ENCODE data around the gene RILPL2.
"Not testable (repeated sequence)": the region's sequence is repeated elsewhere in the genome, so short reads cannot be mapped to it uniquely, and the experiment has no call there.

RILPL2 gene

DNA sequence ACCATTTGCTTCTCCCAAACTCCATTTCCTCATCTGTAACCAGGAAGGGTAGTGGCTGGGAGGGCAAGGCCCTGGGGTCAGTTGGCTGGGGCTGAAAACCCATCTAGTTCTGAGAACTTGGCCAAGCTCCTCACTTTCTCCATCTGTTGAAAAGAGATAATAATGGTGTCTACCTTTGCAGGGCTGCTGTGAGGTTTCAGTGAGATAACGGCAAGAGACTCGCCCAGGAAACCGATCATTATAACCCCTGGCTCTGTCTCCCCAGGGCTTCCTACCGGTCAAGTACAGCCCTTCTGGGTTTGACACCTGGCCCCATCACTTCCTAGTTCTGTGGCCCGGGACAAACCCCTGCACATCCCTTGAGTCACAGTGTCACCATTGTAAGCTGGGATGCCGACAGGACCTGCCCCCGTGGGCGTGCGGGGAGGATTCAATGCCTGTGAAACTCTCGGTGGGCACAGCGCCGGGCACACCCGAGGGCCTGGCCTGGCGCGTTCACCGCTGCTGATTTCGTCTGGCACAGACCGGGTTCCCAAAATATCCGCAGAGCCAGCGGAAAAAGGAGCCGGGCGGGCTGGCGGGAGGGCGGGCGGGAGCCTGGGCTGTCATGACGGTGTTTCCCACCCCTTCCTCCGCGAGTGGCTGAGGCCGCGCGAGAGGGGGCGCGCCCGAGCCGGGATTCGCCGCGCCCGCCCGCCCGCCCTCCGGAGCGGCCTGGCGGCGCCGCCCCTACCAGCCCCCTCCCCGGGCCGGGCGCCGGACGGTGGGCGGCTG, 48.1 kb downstream of the RILPL2 start:
- peak; percentile 66 for DNase-seq (ENCODE audit: low spot score)
- TF ChIP-seq, protein P1, sequence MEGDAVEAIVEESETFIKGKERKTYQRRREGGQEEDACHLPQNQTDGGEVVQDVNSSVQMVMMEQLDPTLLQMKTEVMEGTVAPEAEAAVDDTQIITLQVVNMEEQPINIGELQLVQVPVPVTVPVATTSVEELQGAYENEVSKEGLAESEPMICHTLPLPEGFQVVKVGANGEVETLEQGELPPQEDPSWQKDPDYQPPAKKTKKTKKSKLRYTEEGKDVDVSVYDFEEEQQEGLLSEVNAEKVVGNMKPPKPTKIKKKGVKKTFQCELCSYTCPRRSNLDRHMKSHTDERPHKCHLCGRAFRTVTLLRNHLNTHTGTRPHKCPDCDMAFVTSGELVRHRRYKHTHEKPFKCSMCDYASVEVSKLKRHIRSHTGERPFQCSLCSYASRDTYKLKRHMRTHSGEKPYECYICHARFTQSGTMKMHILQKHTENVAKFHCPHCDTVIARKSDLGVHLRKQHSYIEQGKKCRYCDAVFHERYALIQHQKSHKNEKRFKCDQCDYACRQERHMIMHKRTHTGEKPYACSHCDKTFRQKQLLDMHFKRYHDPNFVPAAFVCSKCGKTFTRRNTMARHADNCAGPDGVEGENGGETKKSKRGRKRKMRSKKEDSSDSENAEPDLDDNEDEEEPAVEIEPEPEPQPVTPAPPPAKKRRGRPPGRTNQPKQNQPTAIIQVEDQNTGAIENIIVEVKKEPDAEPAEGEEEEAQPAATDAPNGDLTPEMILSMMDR (IDR thresholded peaks at IDR 0.05; ENCODE audit: poor library complexity, severe bottlenecking) = no peak
- peak overlapping the region; percentile 66 for H3K27ac ChIP-seq (ENCODE audit: poor library complexity, severe bottlenecking)
- H3K9me3 ChIP-seq (ENCODE audit: severe bottlenecking) = no peaks in the 10 kb centered on the region
- peaks cover 8% of the 10 kb centered on the region for H3K4me1 ChIP-seq (ENCODE audit: insufficient read depth, poor library complexity, severe bottlenecking)
- peaks cover 39% of the 10 kb centered on the region for H3K36me3 ChIP-seq (ENCODE audit: low read depth)
- peak overlapping the region; percentile 60 for H3K4me3 ChIP-seq (ENCODE audit: severe bottlenecking)
- ATAC-seq (ENCODE audit: low read depth) = peak; percentile 41
- no peaks in the 10 kb centered on the region for H3K27me3 ChIP-seq (ENCODE audit: insufficient read depth, poor library complexity, severe bottlenecking)

DNA sequence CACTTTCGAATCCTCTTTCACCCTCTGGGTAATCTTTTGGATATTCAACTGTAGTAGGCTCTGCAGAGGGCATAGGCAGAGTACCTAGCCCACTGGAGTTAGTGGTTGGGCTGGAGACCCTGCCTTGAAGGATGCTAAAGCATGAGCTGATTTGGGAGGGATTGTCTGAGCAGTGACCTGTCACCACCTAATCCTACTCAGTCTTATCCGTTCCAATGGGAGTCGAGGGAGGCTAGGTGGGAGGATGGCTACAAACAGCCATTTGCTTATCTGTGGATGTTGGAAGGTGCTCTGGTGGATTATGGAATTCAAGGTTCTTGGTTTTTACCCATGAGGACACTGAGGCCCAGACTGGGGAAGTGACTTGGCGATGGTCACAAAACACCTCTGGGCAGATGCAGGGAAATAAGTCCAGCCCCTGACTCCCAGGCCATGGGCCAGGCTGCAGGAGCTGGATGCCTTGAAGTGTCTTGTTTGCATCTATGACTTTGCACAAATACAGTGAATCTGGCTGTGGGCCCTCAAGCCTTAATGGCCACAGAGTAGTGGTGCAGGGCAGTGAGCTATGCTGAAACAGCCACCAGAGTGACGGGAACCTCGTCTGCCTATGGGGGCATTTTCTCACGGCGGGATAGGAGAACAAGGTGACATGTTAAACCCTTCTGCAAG, 48.8 kb downstream of the RILPL2 start:
- no peak for DNase-seq (ENCODE audit: low spot score)
- ATAC-seq (ENCODE audit: low read depth) = no peak
- TF ChIP-seq, protein P1 (IDR thresholded peaks at IDR 0.05; ENCODE audit: poor library complexity, severe bottlenecking) = no peak
- Histone ChIP-seq H3K9me3 (ENCODE audit: severe bottlenecking) (no peaks in the 10 kb centered on the region), H3K27ac (ENCODE audit: poor library complexity, severe bottlenecking) (peak overlapping the region; percentile 66), H3K4me1 (ENCODE audit: insufficient read depth, poor library complexity, severe bottlenecking) (peaks cover 8% of the 10 kb centered on the region), H3K27me3 (ENCODE audit: insufficient read depth, poor library complexity, severe bottlenecking) (no peaks in the 10 kb centered on the region), H3K36me3 (ENCODE audit: low read depth) (peaks cover 31% of the 10 kb centered on the region), H3K4me3 (ENCODE audit: severe bottlenecking) (peak overlapping the region; percentile 60)

DNA sequence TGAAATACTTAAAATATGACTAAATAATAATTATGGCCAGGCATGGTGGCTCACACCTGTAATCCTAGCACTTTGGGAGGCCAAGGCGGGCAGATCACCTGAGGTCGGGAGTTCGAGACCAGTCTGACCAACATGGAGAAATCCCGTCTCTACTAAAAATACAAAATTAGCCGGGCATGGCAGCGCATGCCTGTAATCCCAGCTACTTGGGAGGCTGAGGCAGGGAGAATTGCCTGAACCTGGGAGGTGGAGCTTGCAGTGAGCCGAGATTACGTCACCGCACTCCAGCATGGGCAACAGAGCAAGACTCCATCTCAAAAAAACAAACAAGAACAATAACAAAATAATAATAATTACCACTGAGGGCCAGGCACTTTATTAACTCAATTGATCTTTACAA, 50.9 kb downstream of the RILPL2 start:
- H3K4me3 ChIP-seq (ENCODE audit: severe bottlenecking); H3K4me1 ChIP-seq (ENCODE audit: insufficient read depth, poor library complexity, severe bottlenecking); DNase-seq (ENCODE audit: low spot score); H3K9me3 ChIP-seq (ENCODE audit: severe bottlenecking); H3K27me3 ChIP-seq (ENCODE audit: insufficient read depth, poor library complexity, severe bottlenecking); ATAC-seq (ENCODE audit: low read depth): not testable (repeated sequence)
- Histone ChIP-seq H3K36me3 (ENCODE audit: low read depth) (peaks cover 10% of the 10 kb centered on the region), H3K27ac (ENCODE audit: poor library complexity, severe bottlenecking) (peak overlapping the region; percentile 60)

DNA sequence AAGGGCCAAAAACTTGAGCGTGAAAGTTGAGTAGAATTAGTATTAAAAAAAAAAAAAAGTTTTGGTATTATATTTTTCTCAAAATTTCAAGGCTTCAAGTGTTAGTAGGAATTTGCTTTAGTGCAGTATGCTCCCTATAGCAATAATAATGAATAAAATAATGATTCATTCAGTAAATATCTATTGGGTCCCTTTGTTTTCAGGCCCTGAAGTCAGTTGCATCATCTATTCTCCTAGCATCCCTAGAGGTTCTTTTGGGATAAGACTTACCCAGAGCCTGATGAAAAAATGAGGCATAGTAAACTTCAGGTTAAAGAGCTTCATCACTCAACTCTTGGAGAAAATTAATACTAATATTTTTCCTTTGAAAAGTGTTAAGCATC, 51.5 kb downstream of the RILPL2 start:
- H3K36me3 ChIP-seq (ENCODE audit: low read depth) = 0 out of 2 replicates have a peak, but pooled peaks cover 6% of the 10 kb centered on the region
- no peak for DNase-seq (ENCODE audit: low spot score)
- peak overlapping the region; percentile 60 for H3K27ac ChIP-seq (ENCODE audit: poor library complexity, severe bottlenecking)
- no peaks in the 10 kb centered on the region for H3K27me3 ChIP-seq (ENCODE audit: insufficient read depth, poor library complexity, severe bottlenecking)
- H3K4me1 ChIP-seq (ENCODE audit: insufficient read depth, poor library complexity, severe bottlenecking) = peaks cover 5% of the 10 kb centered on the region
- H3K4me3 ChIP-seq (ENCODE audit: severe bottlenecking) = peak overlapping the region; percentile 78
- peak; percentile 18 for ATAC-seq (ENCODE audit: low read depth)
- TF ChIP-seq, protein P1 (IDR thresholded peaks at IDR 0.05; ENCODE audit: poor library complexity, severe bottlenecking) = no peak
- no peaks in the 10 kb centered on the region for H3K9me3 ChIP-seq (ENCODE audit: severe bottlenecking)

DNA sequence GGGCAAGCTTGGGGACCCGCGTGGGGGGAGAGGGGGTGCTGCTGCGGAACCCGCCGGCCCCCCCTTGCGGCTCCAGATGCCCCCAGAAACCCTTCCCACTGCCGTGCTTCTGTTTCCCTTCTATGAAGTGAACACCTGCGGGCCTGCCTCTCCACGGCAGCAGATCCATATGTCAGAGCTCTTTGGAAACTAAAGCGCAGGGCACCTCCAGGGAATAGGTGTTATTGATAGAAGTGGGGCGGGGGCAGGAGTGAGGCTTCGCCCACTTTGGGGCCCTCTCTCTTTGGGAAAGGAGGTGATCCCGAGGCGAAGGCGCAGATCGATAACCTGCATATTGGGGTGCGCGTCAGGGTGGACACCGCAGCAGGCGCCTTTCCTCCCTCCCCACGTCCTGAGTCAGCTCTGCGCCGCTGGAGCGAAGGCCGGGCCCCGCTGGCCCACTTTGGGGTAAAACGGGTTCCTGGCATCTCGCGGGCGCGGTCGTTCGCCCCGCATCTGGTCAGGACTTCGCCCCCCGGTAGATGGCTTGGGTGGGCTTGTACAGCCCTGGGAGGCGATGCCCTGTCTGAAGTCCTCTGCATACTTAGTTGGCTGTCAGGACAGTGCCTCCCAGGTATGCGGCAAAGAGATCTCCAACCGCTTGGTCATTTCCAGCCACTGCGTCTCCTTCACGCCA, 52.0 kb downstream of the RILPL2 start:
- H3K9me3 ChIP-seq (ENCODE audit: severe bottlenecking) = no peaks in the 10 kb centered on the region
- H3K27ac ChIP-seq (ENCODE audit: poor library complexity, severe bottlenecking) = peak overlapping the region; percentile 60
- H3K36me3 ChIP-seq (ENCODE audit: low read depth) = 0 out of 2 replicates have a peak, but pooled peaks cover 6% of the 10 kb centered on the region
- no peaks in the 10 kb centered on the region for H3K27me3 ChIP-seq (ENCODE audit: insufficient read depth, poor library complexity, severe bottlenecking)
- ATAC-seq (ENCODE audit: low read depth) (peak; percentile 11; the same call in 2 of the 3 replicates), DNase-seq (ENCODE audit: low spot score) (no peak)
- peaks cover 5% of the 10 kb centered on the region for H3K4me1 ChIP-seq (ENCODE audit: insufficient read depth, poor library complexity, severe bottlenecking)
- TF ChIP-seq, protein P1 (IDR thresholded peaks at IDR 0.05; ENCODE audit: poor library complexity, severe bottlenecking) = no peak
- peak overlapping the region; percentile 78 for H3K4me3 ChIP-seq (ENCODE audit: severe bottlenecking)
